GM18508 (cell line): ENCODE measurements around the gene MAMDC2.

Experiments used
- ATAC-seq: cut with Tn5 transposase; IDR thresholded peaks from one replicate; pipeline ENCODE4 v1.9.1; 2021; ENCODE audit warnings: moderate number of reproducible peaks; ENCODE audit not compliant: insufficient read depth, unreplicated experiment

Gene MAMDC2

GRCh38 chr9:70127540-70128416 is 84.1 kb downstream of the MAMDC2 start:
- ATAC-seq, result no peak

- ATAC-seq, result no peak
Measured at GRCh38 chr9:70130266-70130665, 86.6 kb downstream of the MAMDC2 start.

DNA sequence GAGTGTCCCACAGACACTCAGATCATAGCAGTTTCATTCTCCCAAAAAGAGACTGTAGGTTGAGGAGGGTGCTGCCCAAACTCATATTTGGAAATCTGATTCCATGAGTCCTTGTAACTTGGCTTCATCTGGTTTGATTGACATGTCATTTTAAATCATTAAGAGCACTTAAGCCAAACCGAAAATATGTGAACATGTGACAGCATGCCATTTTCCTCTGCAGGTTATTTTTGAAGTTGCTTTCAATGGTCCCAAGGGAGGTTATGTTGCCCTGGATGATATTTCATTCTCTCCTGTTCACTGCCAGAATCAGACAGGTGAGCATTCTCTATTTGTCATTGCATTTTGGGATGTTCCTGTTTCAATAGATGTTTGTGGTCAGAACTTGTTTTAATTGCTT is 87.6 kb downstream of the MAMDC2 start:
- ATAC-seq, result no peak

GRCh38 chr9:70133253-70134208 is 89.9 kb downstream of the MAMDC2 start:
- no peak for ATAC-seq

DNA sequence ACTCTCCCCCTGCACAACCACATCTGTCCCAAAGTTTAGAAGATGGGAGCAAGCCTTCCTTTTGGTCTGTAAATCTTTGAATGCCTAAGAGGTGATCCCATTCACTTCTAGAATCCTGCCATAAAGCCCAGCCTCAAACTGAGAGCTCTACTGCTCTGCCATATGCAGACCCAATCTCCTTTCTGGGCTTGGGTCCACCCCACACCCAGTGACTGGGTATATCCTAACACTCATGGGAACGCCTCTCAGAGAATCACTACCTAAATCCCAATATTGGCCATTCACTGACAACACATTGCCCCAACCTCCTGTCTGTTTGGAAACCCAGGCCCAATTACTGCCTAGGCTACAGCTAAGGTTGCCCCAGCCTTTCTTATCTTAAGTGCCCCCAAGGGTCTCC is 90.7 kb downstream of the MAMDC2 start:
- ATAC-seq, result no peak

GRCh38 chr9:70135176-70135575 is 91.5 kb downstream of the MAMDC2 start:
- no peak for ATAC-seq

GRCh38 chr9:70136632-70137031 is 93.0 kb downstream of the MAMDC2 start:
- no peak for ATAC-seq

DNA sequence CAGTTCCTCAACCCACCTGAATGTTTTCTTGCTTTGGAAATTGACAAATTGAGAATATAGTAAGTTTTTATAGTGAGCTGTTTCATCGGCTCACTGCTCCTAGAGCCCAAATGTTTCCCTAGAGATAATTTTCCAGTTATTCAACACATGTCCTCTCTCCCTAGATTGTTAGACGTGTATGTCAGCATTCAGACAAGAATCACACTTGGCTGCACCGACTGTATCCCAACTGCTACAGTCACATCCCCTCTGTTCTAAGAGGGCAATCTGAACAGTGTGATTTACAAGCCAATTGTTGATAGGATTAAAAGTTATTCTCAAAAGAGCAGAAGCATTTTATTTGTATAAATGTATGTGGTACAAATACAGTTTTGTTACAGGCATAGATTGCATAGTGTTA is 93.9 kb downstream of the MAMDC2 start:
- ATAC-seq, result no peak

DNA sequence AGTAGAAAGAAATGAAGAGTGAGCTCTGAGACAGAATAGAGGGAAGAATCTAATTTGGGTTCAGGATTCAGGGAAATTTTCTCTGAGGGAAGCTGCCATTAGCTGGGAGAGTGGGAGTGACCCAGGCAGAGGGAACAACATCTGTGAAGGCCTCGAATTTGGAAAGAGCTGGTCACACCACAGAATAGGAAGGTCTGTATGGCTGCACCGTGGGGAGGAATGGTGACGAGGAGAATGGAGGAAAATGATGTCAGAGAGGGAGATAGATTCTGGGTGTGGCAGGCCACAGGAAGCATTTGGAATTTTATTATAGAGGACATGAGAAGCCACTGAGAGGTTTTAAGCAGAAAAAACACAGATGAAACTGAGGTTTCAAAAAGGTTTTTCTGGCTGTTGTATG is 98.5 kb downstream of the MAMDC2 start:
- no peak for ATAC-seq

- no peak for ATAC-seq
Measured at GRCh38 chr9:70143394-70144130, 99.9 kb downstream of the MAMDC2 start.

GRCh38 chr9:70144131-70144503 is 100.5 kb downstream of the MAMDC2 start:
- no peak for ATAC-seq

DNA sequence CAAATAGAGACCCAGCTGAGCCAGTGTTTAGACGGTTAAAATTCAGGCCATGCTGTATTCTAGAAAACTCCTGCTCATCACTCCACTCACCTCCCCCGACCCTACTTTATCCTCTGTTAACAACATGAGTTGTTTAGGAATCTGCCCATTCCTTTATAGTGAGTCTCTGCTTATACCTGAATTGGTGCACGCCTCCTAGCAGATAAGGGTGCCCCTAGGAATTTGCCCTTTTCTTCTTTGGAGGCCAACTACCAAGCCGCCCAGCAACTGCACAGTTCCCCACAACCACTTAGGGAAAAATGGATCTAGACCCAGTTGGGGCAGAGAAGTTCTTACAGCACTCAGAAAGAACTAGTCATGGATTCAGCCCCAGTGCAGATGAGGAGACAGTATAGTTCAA is 102.3 kb downstream of the MAMDC2 start:
- no peak for ATAC-seq

GRCh38 chr9:70147196-70147595 is 103.5 kb downstream of the MAMDC2 start:
- no peak for ATAC-seq

DNA sequence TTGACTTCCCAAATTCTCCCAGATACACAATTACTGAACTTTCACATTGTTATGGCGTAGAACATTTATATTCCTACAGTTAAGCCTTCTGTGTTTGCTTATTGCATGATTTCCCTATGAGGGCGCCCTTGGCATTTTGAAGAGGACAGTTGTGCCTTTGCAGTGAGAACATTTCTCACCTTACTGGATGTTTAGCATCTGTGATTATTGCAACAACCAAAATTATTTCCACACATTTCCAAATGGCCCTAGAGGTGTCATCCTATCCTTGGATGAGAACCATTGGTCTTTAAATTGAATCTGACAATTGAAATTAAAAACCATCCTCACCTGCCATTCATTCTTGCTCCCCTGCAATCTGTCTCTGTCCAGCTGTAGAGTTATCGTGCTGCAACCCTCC is 104.0 kb downstream of the MAMDC2 start:
- ATAC-seq, result no peak

- no peak for ATAC-seq
Measured at GRCh38 chr9:70152350-70152749, 108.7 kb downstream of the MAMDC2 start.

DNA sequence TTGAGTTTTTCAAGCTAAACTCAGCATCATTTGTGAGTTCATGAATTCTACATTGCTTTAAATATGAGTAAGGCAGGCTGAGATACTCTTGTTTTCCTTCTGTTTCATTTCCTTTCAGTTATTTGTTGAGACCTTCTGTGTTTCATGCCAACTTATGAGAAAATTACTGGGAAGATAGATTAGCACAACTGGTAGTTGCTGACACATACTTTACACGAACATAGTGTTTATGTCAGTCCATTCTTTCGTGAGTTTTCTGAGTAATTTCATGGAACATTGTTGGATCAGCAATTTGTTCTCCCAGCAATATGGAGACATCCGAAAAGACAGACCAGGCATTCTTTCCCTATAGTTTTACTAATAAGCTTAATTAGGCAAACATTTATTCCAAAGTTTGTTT is 113.1 kb downstream of the MAMDC2 start:
- ATAC-seq, result no peak

- no peak for ATAC-seq
Measured at GRCh38 chr9:70159630-70160029, 116.0 kb downstream of the MAMDC2 start.

DNA sequence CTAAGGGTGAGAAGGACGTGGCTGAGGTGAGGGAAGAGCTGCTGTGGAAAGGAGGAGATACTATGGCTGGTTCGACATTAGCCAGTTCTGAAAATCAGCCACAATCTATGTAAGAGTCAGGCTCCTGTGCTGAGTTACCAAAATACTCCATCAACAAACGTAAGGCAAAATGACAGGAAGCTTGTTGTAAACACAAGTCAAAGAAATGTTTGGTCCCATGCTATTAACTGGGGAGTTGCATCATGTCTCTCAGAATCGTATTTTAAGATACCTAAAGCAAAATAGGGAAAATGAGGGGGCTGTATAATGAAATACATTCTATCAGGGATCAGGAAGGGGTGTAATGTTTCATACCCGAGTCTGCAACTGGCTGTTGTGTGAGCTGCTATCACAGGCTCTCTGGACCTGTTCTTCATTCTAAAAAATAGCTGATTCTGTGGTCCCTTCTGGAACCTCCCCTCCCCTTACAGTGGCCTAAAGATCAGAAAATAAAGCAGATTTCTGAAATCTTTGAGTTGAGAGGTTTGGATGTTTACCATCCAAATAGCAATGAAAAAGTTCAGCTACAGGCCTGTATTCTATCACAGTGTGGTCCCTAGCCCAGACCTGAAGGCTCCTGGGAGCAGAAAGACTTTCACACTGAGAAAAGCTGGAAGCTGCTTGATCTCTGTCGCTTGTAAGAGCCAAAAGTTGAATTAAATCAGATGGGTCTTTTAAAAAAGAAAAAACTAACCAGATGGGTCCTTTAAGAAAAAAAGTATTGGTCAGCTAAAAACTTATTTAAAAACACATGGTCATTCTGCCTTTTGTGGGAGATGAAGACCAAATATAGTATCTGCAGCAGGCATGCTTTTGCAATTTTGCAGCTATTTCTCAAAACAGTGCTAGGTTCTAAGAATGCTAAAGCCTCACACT is 117.3 kb downstream of the MAMDC2 start:
- no peak for ATAC-seq

- ATAC-seq, result no peak
Measured at GRCh38 chr9:70165006-70165602, 121.5 kb downstream of the MAMDC2 start.
